Natural killer cell (primary cell): Measurements from ENCODE around the gene ASCC2. TPM values are rescaled to one million over a fixed set of nuclear protein-coding genes. Genes with fewer than 3 reads are reported as not detected.

Source experiments
- ATAC-seq, 3 donors: fragments of 150-1000 bp in 2 of 3; fragments of 200-7000 bp in 1 of 3; cut with Tn5 transposase; 1 replicate in 1 of 3; 2 replicates in 2 of 3; pipeline ENCODE4 v1.10.0; 2021; ENCODE audit warnings: mild to moderate bottlenecking in 2 of 3, moderate library complexity in 2 of 3
- DNase-seq, 2 donors: peaks; one replicate each; pipeline versions ENCODE4 v3.0.0 to v3.0.0-alpha.2; 2013 to 2021; ENCODE audit warnings: mixed read lengths in 1 of 2
- H3K27ac ChIP-seq: one replicate; pipeline ENCODE4 v1.5.1; 2013; ENCODE audit warnings: mild to moderate bottlenecking, low read length
- H3K27me3 ChIP-seq: one replicate; pipeline ENCODE4 v1.6.1; 2013; ENCODE audit warnings: low read length; ENCODE audit not compliant: control insufficient read depth, insufficient read depth
- H3K36me3 ChIP-seq: one replicate; pipeline ENCODE4 v1.6.1; 2013; ENCODE audit warnings: low read length; ENCODE audit not compliant: control insufficient read depth, insufficient read depth
- H3K4me1 ChIP-seq: one replicate; pipeline ENCODE4 v1.6.1; 2013; ENCODE audit warnings: low read length; ENCODE audit not compliant: control insufficient read depth, insufficient read depth
- H3K4me3 ChIP-seq: one replicate; pipeline ENCODE4 v1.5.1; 2013; ENCODE audit warnings: low read length
- H3K9me3 ChIP-seq: one replicate; pipeline ENCODE4 v1.6.1; 2013; ENCODE audit warnings: low read length; ENCODE audit not compliant: control insufficient read depth, insufficient read depth
- H3K27ac Mint-ChIP-seq, 2 donors: one replicate each; pipeline ENCODE4 v1.8.0; 2022; ENCODE audit warnings: mild to moderate bottlenecking in 2 of 2, mixed read lengths in 2 of 2, moderate library complexity in 1 of 2
- H3K27me3 Mint-ChIP-seq, 2 donors: one replicate each; pipeline ENCODE4 v1.8.0; 2022; ENCODE audit warnings: low read depth in 2 of 2, mixed read lengths in 2 of 2
- H3K36me3 Mint-ChIP-seq: one replicate; pipeline ENCODE4 v1.8.0; 2022; ENCODE audit warnings: mixed read lengths
- H3K4me1 Mint-ChIP-seq, 2 donors: one replicate each; pipeline ENCODE4 v1.8.0; 2022; ENCODE audit warnings: mixed read lengths in 2 of 2
- H3K4me3 Mint-ChIP-seq: one replicate; pipeline ENCODE4 v1.8.0; 2022; ENCODE audit warnings: mild to moderate bottlenecking, moderate library complexity, mixed read lengths
- H3K9me3 Mint-ChIP-seq, 2 donors: one replicate each; pipeline ENCODE4 v1.8.0; 2022; ENCODE audit warnings: mixed read lengths in 2 of 2
- WGBS: methylation state at CpG from one replicate; pipeline ENCODE4 v1.1.7; 2013; ENCODE audit warnings: missing lambda C conversion rate; ENCODE audit not compliant: insufficient coverage; 5-methylcytosine and 5-hydroxymethylcytosine counted together
- intact Hi-C: fragments of 100-400 bp; cut with micrococcal nuclease; formaldehyde crosslinking; loops from one replicate; pipeline ENCODE4 v1.14.2; 2022
- total RNA-seq, 4 donors: library from RNA; stranded (reverse); fragments of 120-200 nt in 1 of 4; gene quantifications; one replicate each; pipeline versions ENCODE4 v1.2.3 to v1.2.4, GENCODE V29; 2013 to 2022
- TF ChIP-seq, protein P1 (sequence below): fragments of 200-600 bp; IDR thresholded peaks from one replicate; pipeline ENCODE4 v1.8.0; 2022; ENCODE audit warnings: antibody characterized with exemption

The ASCC2 gene
- total RNA-seq, 3 donors from 2014 or later (not counting 1 experiment from before 2014, with no cell fraction given) = 102 to 130 (median 128) TPM

DNA sequence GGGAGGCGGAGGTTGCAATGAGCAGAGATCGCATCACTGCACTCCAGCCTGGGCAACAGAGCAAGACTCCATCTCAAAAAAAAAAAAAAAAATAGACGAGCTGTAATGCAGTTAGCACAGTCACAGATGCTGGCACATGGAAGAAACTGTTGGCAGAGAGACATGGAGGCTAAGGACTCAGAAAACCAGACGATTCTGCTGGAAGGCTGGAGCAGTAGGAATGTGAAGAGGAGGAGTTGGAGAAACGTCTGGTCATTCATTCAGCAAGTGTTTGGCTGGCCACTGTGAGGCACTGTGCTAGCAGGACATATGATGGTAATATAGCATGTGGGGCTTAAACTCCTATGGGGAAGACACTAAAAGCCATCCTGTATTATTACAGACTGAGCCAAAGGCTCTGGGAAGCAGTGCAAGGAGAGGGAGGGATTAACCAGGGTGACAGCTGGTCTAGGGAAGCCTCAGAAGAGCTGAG is 65.9 kb downstream of the ASCC2 start:
- H3K4me1 Mint-ChIP-seq = peaks cover 13 to 17% of the 10 kb centered on the region in 2 donors
- intact Hi-C loops = no loop called here
- no peaks in the 10 kb centered on the region for H3K9me3 Mint-ChIP-seq
- H3K27me3 Mint-ChIP-seq = no peaks in the 10 kb centered on the region
- Histone ChIP-seq H3K4me1 (peaks cover 11% of the 10 kb centered on the region), H3K36me3 (peaks cover 17% of the 10 kb centered on the region), H3K9me3 (no peaks in the 10 kb centered on the region), H3K4me3 (no peak overlapping the region), H3K27me3 (no peaks in the 10 kb centered on the region), H3K27ac (no peak overlapping the region)
- no peaks in the 10 kb centered on the region for H3K36me3 Mint-ChIP-seq
- DNase-seq (no peak), ATAC-seq (no peak)
- 82% methylated on average over 5 of the region's 5 CpGs for WGBS
- H3K27ac Mint-ChIP-seq = no peak overlapping the region
- H3K4me3 Mint-ChIP-seq = no peak overlapping the region
- TF ChIP-seq, protein P1, sequence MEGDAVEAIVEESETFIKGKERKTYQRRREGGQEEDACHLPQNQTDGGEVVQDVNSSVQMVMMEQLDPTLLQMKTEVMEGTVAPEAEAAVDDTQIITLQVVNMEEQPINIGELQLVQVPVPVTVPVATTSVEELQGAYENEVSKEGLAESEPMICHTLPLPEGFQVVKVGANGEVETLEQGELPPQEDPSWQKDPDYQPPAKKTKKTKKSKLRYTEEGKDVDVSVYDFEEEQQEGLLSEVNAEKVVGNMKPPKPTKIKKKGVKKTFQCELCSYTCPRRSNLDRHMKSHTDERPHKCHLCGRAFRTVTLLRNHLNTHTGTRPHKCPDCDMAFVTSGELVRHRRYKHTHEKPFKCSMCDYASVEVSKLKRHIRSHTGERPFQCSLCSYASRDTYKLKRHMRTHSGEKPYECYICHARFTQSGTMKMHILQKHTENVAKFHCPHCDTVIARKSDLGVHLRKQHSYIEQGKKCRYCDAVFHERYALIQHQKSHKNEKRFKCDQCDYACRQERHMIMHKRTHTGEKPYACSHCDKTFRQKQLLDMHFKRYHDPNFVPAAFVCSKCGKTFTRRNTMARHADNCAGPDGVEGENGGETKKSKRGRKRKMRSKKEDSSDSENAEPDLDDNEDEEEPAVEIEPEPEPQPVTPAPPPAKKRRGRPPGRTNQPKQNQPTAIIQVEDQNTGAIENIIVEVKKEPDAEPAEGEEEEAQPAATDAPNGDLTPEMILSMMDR = no peak

DNA sequence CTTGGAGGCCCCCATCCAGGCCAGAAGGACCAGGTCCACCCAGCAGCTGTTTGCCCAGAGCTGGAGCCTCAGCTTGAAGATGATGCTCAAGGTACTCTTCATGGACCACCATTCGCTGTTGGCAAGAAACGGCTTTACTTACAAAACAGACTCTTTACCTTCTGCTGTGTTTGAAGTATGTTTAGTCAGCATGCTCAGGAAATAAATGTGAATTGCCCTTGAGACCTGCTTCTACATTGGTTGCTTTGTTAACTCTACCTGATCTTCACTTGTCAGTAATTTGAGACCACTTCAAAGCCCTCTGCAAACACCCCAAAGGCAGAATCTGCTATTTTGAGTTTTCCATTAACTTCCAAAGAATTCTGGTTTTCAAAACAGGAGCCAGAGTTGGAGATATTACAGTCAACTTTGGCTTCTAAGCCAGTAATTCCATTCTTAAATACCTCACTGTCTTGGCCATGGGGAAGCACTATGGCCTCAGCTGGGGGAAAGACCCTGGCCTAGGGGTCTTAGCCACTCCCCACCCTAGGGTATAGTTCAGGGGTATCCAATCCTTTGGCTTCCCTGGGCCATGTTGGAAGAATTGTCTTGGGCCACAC is 68.3 kb downstream of the ASCC2 start:
- intact Hi-C loops = loop anchor here (10.0 kb wide), 1 partner anchor 165 kb away; the partner anchor contains the start of gene NF2
- H3K9me3 ChIP-seq = no peaks in the 10 kb centered on the region
- Mint-ChIP-seq H3K27me3 (no peaks in the 10 kb centered on the region), H3K4me1 (peaks cover 34 to 37% of the 10 kb centered on the region in 2 donors), H3K4me3 (no peak overlapping the region), H3K27ac (no peak overlapping the region), H3K36me3 (no peaks in the 10 kb centered on the region), H3K9me3 (no peaks in the 10 kb centered on the region)
- no peak for ATAC-seq
- no peaks in the 10 kb centered on the region for H3K27me3 ChIP-seq
- no peak overlapping the region for H3K4me3 ChIP-seq
- H3K27ac ChIP-seq = no peak overlapping the region
- WGBS = no CpG with 5 or more reads among the region's 2 CpGs
- TF ChIP-seq, protein P1 = no peak
- peaks cover 23% of the 10 kb centered on the region for H3K4me1 ChIP-seq
- peaks cover 17% of the 10 kb centered on the region for H3K36me3 ChIP-seq
- no peak for DNase-seq

DNA sequence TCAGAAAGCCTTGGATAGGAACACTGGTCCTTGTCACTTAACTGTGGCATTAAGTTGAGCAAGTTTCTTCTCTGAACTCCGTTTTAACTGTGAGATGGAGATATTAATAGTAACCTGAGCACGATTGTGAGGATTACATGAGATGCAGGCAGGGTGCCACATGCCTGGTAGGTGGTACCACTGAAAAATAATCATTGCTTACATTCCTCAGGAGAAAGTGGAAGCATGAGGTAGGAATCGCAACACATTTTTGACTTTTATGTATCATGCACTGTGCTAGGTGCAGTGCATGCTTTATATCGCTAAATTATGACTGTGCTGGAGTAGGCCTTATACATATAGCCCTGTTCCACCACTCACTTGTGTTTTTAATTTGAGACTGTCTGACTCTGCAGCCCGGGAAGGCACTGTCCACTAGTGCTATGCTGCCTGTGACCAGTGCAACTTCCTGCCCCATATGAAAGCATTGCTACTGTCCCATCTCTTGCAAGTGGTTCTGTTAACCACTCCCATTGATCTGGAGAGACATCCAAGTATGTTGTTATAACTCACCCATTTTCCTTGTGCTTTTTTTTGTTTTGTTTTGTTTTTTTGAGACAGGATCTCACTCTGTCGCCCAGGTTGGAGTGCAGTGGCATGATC is 69.9 kb downstream of the ASCC2 start:
- Mint-ChIP-seq H3K4me1 (peaks cover 34 to 37% of the 10 kb centered on the region in 2 donors), H3K27ac (peak overlapping the region; percentile 93 to 99), H3K36me3 (no peaks in the 10 kb centered on the region), H3K9me3 (no peaks in the 10 kb centered on the region), H3K4me3 (peak overlapping the region; percentile 95), H3K27me3 (no peaks in the 10 kb centered on the region)
- Histone ChIP-seq H3K9me3 (no peaks in the 10 kb centered on the region), H3K4me1 (peaks cover 23% of the 10 kb centered on the region), H3K27ac (no peak overlapping the region), H3K36me3 (peaks cover 17% of the 10 kb centered on the region), H3K27me3 (no peaks in the 10 kb centered on the region), H3K4me3 (peak overlapping the region; percentile 72)
- ATAC-seq = no peak
- no peak for DNase-seq
- intact Hi-C loops = loop anchor here (10.0 kb wide), 1 partner anchor 163 kb away; the partner anchor contains the start of gene NF2
- TF ChIP-seq, protein P1 = no peak
- WGBS = 60% methylated on average over 6 of the region's 6 CpGs
